ENCODE measurements around the gene MED10.
A peak's percentile ranks its signal among the peaks of the same experiment; 100 is the strongest.

MED10 gene

GRCh38 chr5:6408260-6408596, 29.9 kb upstream of the MED10 start:
- DNase-seq (ENCODE audit: low read depth in 2 of 2) = no peak
- TF ChIP-seq, protein P1, sequence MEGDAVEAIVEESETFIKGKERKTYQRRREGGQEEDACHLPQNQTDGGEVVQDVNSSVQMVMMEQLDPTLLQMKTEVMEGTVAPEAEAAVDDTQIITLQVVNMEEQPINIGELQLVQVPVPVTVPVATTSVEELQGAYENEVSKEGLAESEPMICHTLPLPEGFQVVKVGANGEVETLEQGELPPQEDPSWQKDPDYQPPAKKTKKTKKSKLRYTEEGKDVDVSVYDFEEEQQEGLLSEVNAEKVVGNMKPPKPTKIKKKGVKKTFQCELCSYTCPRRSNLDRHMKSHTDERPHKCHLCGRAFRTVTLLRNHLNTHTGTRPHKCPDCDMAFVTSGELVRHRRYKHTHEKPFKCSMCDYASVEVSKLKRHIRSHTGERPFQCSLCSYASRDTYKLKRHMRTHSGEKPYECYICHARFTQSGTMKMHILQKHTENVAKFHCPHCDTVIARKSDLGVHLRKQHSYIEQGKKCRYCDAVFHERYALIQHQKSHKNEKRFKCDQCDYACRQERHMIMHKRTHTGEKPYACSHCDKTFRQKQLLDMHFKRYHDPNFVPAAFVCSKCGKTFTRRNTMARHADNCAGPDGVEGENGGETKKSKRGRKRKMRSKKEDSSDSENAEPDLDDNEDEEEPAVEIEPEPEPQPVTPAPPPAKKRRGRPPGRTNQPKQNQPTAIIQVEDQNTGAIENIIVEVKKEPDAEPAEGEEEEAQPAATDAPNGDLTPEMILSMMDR (IDR thresholded peaks at IDR 0.05; ENCODE audit: low read depth, low read length) = no peak
- H3K4me3 ChIP-seq (replicated peaks in 1 of 2; ENCODE audit: low read depth in 2 of 2, low read length in 2 of 2) = no peak overlapping the region

GRCh38 chr5:6407558-6408259, 29.4 kb upstream of the MED10 start:
- H3K4me3 ChIP-seq (replicated peaks in 1 of 2; ENCODE audit: low read depth in 2 of 2, low read length in 2 of 2) = no peak overlapping the region
- TF ChIP-seq, protein P1 (IDR thresholded peaks at IDR 0.05; ENCODE audit: low read depth, low read length) = no peak
- no peak for DNase-seq (ENCODE audit: low read depth in 2 of 2)

DNA sequence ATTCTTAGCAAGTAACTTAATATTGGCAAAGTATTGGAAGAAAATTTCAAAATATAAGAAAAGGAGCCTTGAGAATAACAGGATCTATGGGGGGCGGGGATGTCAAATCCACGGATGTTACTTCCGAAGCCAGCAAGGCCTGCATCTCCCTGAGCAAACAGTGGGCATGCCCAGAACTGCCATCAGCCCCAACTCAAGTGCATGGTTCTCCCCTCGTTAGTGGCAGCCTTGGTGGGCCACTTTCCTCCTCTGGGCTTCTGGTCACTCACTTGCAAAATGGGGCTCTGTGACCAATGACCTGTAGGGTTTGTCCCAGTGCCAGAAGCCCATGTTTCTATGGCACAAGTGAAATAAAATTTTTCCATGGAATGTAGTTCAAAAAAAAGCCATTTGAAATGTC, 27.2 kb upstream of the MED10 start:
- DNase-seq (ENCODE audit: low read depth in 2 of 2) = no peak
- TF ChIP-seq, protein P1 (IDR thresholded peaks at IDR 0.05; ENCODE audit: low read depth, low read length) = no peak
- no peak overlapping the region for H3K4me3 ChIP-seq (replicated peaks in 1 of 2; ENCODE audit: low read depth in 2 of 2, low read length in 2 of 2)

DNA sequence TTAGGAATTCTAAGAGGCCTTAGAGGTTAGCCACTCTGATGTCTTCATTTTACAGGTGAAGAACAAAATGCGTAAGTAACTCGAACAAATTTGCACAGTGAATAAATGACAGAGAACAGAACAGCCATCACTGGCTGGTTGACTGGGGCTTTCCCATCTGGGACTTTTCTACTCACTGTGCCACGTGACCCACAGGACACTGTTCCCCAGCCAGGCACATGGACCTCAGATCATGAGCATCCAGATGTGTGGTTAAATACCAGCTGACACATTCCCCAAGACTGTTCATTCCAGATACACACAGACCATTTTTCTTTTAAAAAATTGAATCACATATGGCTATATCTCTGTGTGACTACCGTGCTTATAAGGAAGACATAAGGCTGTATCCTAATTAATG, 25.8 kb upstream of the MED10 start:
- peak in 1 of 2 donors; percentile 17 for DNase-seq (ENCODE audit: low read depth in 2 of 2)
- H3K4me3 ChIP-seq (replicated peaks in 1 of 2; ENCODE audit: low read depth in 2 of 2, low read length in 2 of 2) = no peak overlapping the region
- TF ChIP-seq, protein P1 (IDR thresholded peaks at IDR 0.05; ENCODE audit: low read depth, low read length) = no peak

DNA sequence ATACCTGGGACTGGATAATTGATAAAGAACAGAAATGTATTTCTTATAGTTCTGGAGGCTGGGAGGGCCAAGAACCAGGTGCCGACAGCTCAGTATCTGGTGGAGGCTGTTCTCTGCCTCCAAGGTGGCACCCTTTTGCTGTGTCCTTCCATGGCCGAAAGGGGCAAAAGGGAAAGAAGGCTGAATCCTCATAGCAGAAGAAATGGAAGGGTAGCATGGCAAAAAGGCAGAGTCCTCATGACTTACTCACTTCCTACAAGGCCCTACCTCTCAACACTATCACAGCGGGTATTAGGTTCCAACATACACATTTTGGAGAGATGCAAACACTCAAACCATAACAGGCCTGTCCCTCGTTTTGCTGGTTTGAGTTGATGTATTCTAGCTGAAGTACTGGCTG, 25.1 kb upstream of the MED10 start:
- TF ChIP-seq, protein P1 (IDR thresholded peaks at IDR 0.05; ENCODE audit: low read depth, low read length) = no peak
- no peak for DNase-seq (ENCODE audit: low read depth in 2 of 2)

GRCh38 chr5:6402939-6403338, 24.6 kb upstream of the MED10 start:
- TF ChIP-seq, protein P1 (IDR thresholded peaks at IDR 0.05; ENCODE audit: low read depth, low read length) = no peak
- DNase-seq (ENCODE audit: low read depth in 2 of 2) = no peak
- no peak overlapping the region for H3K4me3 ChIP-seq (replicated peaks in 1 of 2; ENCODE audit: low read depth in 2 of 2, low read length in 2 of 2)

More for the DNA sequence above, 25.1 kb upstream of the MED10 start:
- no peak overlapping the region for H3K4me3 ChIP-seq (replicated peaks in 1 of 2; ENCODE audit: low read depth in 2 of 2, low read length in 2 of 2)

DNA sequence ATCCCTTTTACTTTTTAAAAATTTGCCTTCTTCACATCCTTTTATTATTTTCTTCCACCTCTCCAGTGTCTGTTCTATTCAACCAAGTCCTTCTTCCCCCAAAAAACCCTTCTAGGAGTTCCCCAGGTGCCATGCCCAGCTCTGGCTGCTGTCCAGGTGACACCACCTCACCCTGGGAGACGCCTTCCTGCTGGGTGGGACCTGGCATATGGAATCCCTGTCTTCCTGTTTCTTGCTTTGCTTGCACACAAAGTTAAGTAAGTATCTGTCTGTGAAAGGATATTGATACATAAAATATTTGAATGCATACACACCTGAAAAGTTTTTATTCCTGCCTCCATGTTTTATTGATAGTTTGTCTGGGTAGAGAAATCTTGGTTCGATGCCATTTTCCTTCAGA, 23.1 kb upstream of the MED10 start:
- TF ChIP-seq, protein P1 (IDR thresholded peaks at IDR 0.05; ENCODE audit: low read depth, low read length) = no peak
- H3K4me3 ChIP-seq (replicated peaks in 1 of 2; ENCODE audit: low read depth in 2 of 2, low read length in 2 of 2) = no peak overlapping the region
- DNase-seq (ENCODE audit: low read depth in 2 of 2) = no peak
